ENCODE measurements around the gene PODNL1. TPM values are rescaled to one million over a fixed set of nuclear protein-coding genes. Genes with fewer than 3 reads are reported as not detected.

PODNL1 gene
- total and polyA plus RNA-seq, 4 donors, result 2.5 to 18.9 (median 7.0) TPM

Other genes starting within 250 kb of the PODNL1 start
- 10 to 100 TPM; 25.5 to 44.6 TPM for gene MRI1, start 173.9 kb downstream of the PODNL1 start, total RNA-seq
- 10 to 100 TPM in 1 of 2 donors, 1 to 10 TPM in 1; 5.8 to 66.5 TPM for gene MRI1, start 173.9 kb downstream of the PODNL1 start, polyA plus RNA-seq
- gene C19orf53, start 164.0 kb downstream of the PODNL1 start, total RNA-seq, result 10 to 100 TPM; 57.8 to 58.1 TPM
- 100 to 1,000 TPM; 107 to 172 TPM for gene C19orf53, start 164.0 kb downstream of the PODNL1 start, polyA plus RNA-seq
- gene ZSWIM4, start 143.0 kb downstream of the PODNL1 start, total RNA-seq, result 10 to 100 TPM; 11.2 to 12.1 TPM
- 1 to 10 TPM; 2.5 to 3.1 TPM for gene ZSWIM4, start 143.0 kb downstream of the PODNL1 start, polyA plus RNA-seq
- gene NANOS3, start 61.3 kb downstream of the PODNL1 start, total RNA-seq, result 1 to 10 TPM in 1 of 2 donors, not detected in 1; 1.0 TPM
- gene NANOS3, start 61.3 kb downstream of the PODNL1 start, polyA plus RNA-seq, result 1 to 10 TPM in 1 of 2 donors, not detected in 1; 2.5 TPM
- 1 to 10 TPM; 2.0 to 2.3 TPM for gene BRME1, start 32.3 kb downstream of the PODNL1 start, total RNA-seq
- gene BRME1, start 32.3 kb downstream of the PODNL1 start, polyA plus RNA-seq, result 1 to 10 TPM; 1.8 to 3.1 TPM
- 10 to 100 TPM; 26.9 to 37.2 TPM for gene CC2D1A, start 32.2 kb downstream of the PODNL1 start, total RNA-seq
- 10 to 100 TPM; 22.3 to 67.6 TPM for gene CC2D1A, start 32.2 kb downstream of the PODNL1 start, polyA plus RNA-seq
- 10 to 100 TPM; 21.8 to 25.3 TPM for gene DCAF15, start 14.1 kb upstream of the PODNL1 start, total RNA-seq
- 10 to 100 TPM in 1 of 2 donors, 1 to 10 TPM in 1; 8.8 to 41.4 TPM for gene DCAF15, start 14.1 kb upstream of the PODNL1 start, polyA plus RNA-seq
- 10 to 100 TPM; 11.6 to 17.7 TPM for gene RFX1, start 67.9 kb upstream of the PODNL1 start, total RNA-seq
- 1 to 10 TPM; 1.9 to 4.6 TPM for gene RFX1, start 67.9 kb upstream of the PODNL1 start, polyA plus RNA-seq
- not detected for gene RLN3, start 89.7 kb upstream of the PODNL1 start, total RNA-seq
- not detected for gene RLN3, start 89.7 kb upstream of the PODNL1 start, polyA plus RNA-seq
- 1 to 10 TPM; 2.8 to 5.5 TPM for gene IL27RA, start 93.3 kb upstream of the PODNL1 start, total RNA-seq
- gene IL27RA, start 93.3 kb upstream of the PODNL1 start, polyA plus RNA-seq, result 1 to 10 TPM in 1 of 2 donors, under 1 TPM in 1; 0.36 to 1.3 TPM
- gene PALM3, start 123.7 kb upstream of the PODNL1 start, total RNA-seq, result under 1 TPM in 1 of 2 donors, not detected in 1; 0.63 TPM
- 1 to 10 TPM in 1 of 2 donors, under 1 TPM in 1; 0.18 to 3.5 TPM for gene PALM3, start 123.7 kb upstream of the PODNL1 start, polyA plus RNA-seq
- 1 to 10 TPM; 1.2 to 2.2 TPM for gene MISP3, start 134.4 kb upstream of the PODNL1 start, total RNA-seq
- gene MISP3, start 134.4 kb upstream of the PODNL1 start, polyA plus RNA-seq, result 1 to 10 TPM; 4.7 to 6.6 TPM
- not detected for gene C19orf67, start 147.4 kb upstream of the PODNL1 start, total RNA-seq
- not detected for gene C19orf67, start 147.4 kb upstream of the PODNL1 start, polyA plus RNA-seq
- gene SAMD1, start 152.3 kb upstream of the PODNL1 start, total RNA-seq, result 10 to 100 TPM; 28.1 to 32.9 TPM
- gene SAMD1, start 152.3 kb upstream of the PODNL1 start, polyA plus RNA-seq, result 10 to 100 TPM; 27.4 to 28.4 TPM
- gene PRKACA, start 179.3 kb upstream of the PODNL1 start, total RNA-seq, result 100 to 1,000 TPM; 123 to 125 TPM
- 10 to 100 TPM; 53.7 to 56.3 TPM for gene PRKACA, start 179.3 kb upstream of the PODNL1 start, polyA plus RNA-seq
- gene ASF1B, start 198.2 kb upstream of the PODNL1 start, total RNA-seq, result 1 to 10 TPM; 1.4 to 2.0 TPM
- gene ASF1B, start 198.2 kb upstream of the PODNL1 start, polyA plus RNA-seq, result 1 to 10 TPM in 1 of 2 donors, under 1 TPM in 1; 0.49 to 1.3 TPM

All from aorta (tissue), 4 donors.